GM19240 (cell line): ENCODE results near the gene TUSC2.

Experiments
- DNase-seq: peaks from one replicate; pipeline ENCODE4 v3.0.0; 2011; ENCODE audit warnings: low spot score; ENCODE audit not compliant: insufficient read length

TUSC2 gene

GRCh38 chr3:50354850-50355249 is 26.8 kb upstream of the TUSC2 start:
- no peak for DNase-seq

GRCh38 chr3:50354186-50354764 is 26.3 kb upstream of the TUSC2 start:
- DNase-seq = no peak

GRCh38 chr3:50353245-50354004 is 25.4 kb upstream of the TUSC2 start:
- DNase-seq = no peak

GRCh38 chr3:50352781-50353180 is 24.8 kb upstream of the TUSC2 start:
- DNase-seq = no peak

GRCh38 chr3:50351323-50351697 is 23.3 kb upstream of the TUSC2 start:
- no peak for DNase-seq

GRCh38 chr3:50350527-50351322 is 22.7 kb upstream of the TUSC2 start, which contains the start of the genes CYB561D2 and NPRL2:
Gene CYB561D2, plus strand, starts transcription at chr3:50350862. Its CDS starts 572 bp downstream, at chr3:50351434.
Gene NPRL2, minus strand, starts transcription at chr3:50350775. Its CDS starts 123 bp downstream, at chr3:50350652.
- DNase-seq = peak; percentile 97

- no peak for DNase-seq
Observed at GRCh38 chr3:50350213-50350526, 22.1 kb upstream of the TUSC2 start.

- DNase-seq = no peak
Observed at GRCh38 chr3:50347187-50347813, 19.3 kb upstream of the TUSC2 start.

GRCh38 chr3:50345586-50346234 is 17.7 kb upstream of the TUSC2 start, which contains the start of gene ZMYND10:
Gene ZMYND10, minus strand, starts transcription at chr3:50345732. Its CDS starts 153 bp downstream, at chr3:50345579.
- peak; percentile 51 for DNase-seq

- DNase-seq = no peak
Observed at GRCh38 chr3:50345008-50345407, 17.0 kb upstream of the TUSC2 start.

- no peak for DNase-seq
Observed at GRCh38 chr3:50342813-50343633, 15.0 kb upstream of the TUSC2 start.

- DNase-seq = no peak
Observed at GRCh38 chr3:50341996-50342650, 14.1 kb upstream of the TUSC2 start.

- no peak for DNase-seq
Observed at GRCh38 chr3:50341537-50341936, 13.5 kb upstream of the TUSC2 start.

- peak; percentile 51 for DNase-seq
Observed at GRCh38 chr3:50340448-50341329, 12.7 kb upstream of the TUSC2 start, which contains the start of gene RASSF1. Gene RASSF1, minus strand, starts transcription at chr3:50340836. Its CDS starts 31 bp downstream, at chr3:50340805.

- no peak for DNase-seq
Observed at GRCh38 chr3:50340147-50340447, 12.1 kb upstream of the TUSC2 start.

- no peak for DNase-seq
Observed at GRCh38 chr3:50339485-50340146, 11.6 kb upstream of the TUSC2 start.

GRCh38 chr3:50338965-50339364 is 10.9 kb upstream of the TUSC2 start:
- DNase-seq = no peak

- peak; percentile 96 for DNase-seq
Observed at GRCh38 chr3:50337175-50337861, 9.3 kb upstream of the TUSC2 start.
